ENCODE results near the gene PGLYRP2.

The PGLYRP2 gene

GRCh38 chr19:15449620-15450527, 29.4 kb downstream of the PGLYRP2 start, which contains the start of gene WIZ:
Gene WIZ (minus strand): TSS chr19:15449956. CDS start chr19:15448307, 1,649 bp downstream.
- Histone ChIP-seq H3K4me3 (ENCODE audit: low read length, poor library complexity, severe bottlenecking) (no peak within 1 kb of the TSS), H2AFZ (ENCODE audit: low read length) (no peak within 1 kb of the TSS), H3K9me2 (replicated peaks; ENCODE audit: low read depth, low read length) (no peaks in the 10 kb centered on the region), H3K9ac (ENCODE audit: low read depth, low read length, poor library complexity, severe bottlenecking) (no peak within 1 kb of the TSS), H3F3A (ENCODE audit: low read depth) (peaks cover 14% of the 10 kb centered on the region; the same call in 1 of the 2 replicates), H3K9me3 (ENCODE audit: insufficient read depth, low read depth, low read length) (no peaks in the 10 kb centered on the region), H3K4me1 (ENCODE audit: insufficient read depth, low read length, poor library complexity, severe bottlenecking) (no peaks in the 10 kb centered on the region), H3K4me2 (ENCODE audit: low read depth, low read length, poor library complexity, severe bottlenecking) (no peak within 1 kb of the TSS), H3K79me2 (ENCODE audit: insufficient read depth, low read length) (no peaks in the 10 kb centered on the region), H4K20me1 (ENCODE audit: insufficient read depth, low read length, poor library complexity, severe bottlenecking) (no peaks in the 10 kb centered on the region), H3K36me3 (ENCODE audit: insufficient read depth, low read length) (no peaks in the 10 kb centered on the region; the same call in 1 of the 2 replicates), H3K27me3 (ENCODE audit: insufficient read depth, low read length, poor library complexity, severe bottlenecking) (no peaks in the 10 kb centered on the region)
- TF ChIP-seq EZH2phosphoT487 (IDR thresholded peaks at IDR 0.05; ENCODE audit: borderline replicate concordance) (no peak), CTCF (conservative IDR thresholded peaks at IDR 0.05; ENCODE audit: low read length) (no peak)

GRCh38 chr19:15448778-15449619, 30.3 kb downstream of the PGLYRP2 start:
- Histone ChIP-seq H3F3A (ENCODE audit: low read depth) (peaks cover 14% of the 10 kb centered on the region; the same call in 1 of the 2 replicates), H3K27me3 (ENCODE audit: insufficient read depth, low read length, poor library complexity, severe bottlenecking) (no peaks in the 10 kb centered on the region), H3K9ac (ENCODE audit: low read depth, low read length, poor library complexity, severe bottlenecking) (no peak overlapping the region), H3K9me2 (replicated peaks; ENCODE audit: low read depth, low read length) (no peaks in the 10 kb centered on the region), H4K20me1 (ENCODE audit: insufficient read depth, low read length, poor library complexity, severe bottlenecking) (no peaks in the 10 kb centered on the region), H3K4me1 (ENCODE audit: insufficient read depth, low read length, poor library complexity, severe bottlenecking) (no peaks in the 10 kb centered on the region), H3K4me3 (ENCODE audit: low read length, poor library complexity, severe bottlenecking) (no peak overlapping the region), H2AFZ (ENCODE audit: low read length) (no peak overlapping the region), H3K79me2 (ENCODE audit: insufficient read depth, low read length) (no peaks in the 10 kb centered on the region), H3K9me3 (ENCODE audit: insufficient read depth, low read depth, low read length) (no peaks in the 10 kb centered on the region), H3K36me3 (ENCODE audit: insufficient read depth, low read length) (no peaks in the 10 kb centered on the region; the same call in 1 of the 2 replicates), H3K4me2 (ENCODE audit: low read depth, low read length, poor library complexity, severe bottlenecking) (no peak overlapping the region)
- TF ChIP-seq EZH2phosphoT487 (IDR thresholded peaks at IDR 0.05; ENCODE audit: borderline replicate concordance): no peak
- TF ChIP-seq CTCF (conservative IDR thresholded peaks at IDR 0.05; ENCODE audit: low read length): no peak

- Histone ChIP-seq H3K4me3 (ENCODE audit: low read length, poor library complexity, severe bottlenecking) (no peak overlapping the region), H3K9me3 (ENCODE audit: insufficient read depth, low read depth, low read length) (no peaks in the 10 kb centered on the region), H3K4me1 (ENCODE audit: insufficient read depth, low read length, poor library complexity, severe bottlenecking) (no peaks in the 10 kb centered on the region), H2AFZ (ENCODE audit: low read length) (no peak overlapping the region), H3F3A (ENCODE audit: low read depth) (peaks cover 14% of the 10 kb centered on the region; the same call in 1 of the 2 replicates), H3K36me3 (ENCODE audit: insufficient read depth, low read length) (no peaks in the 10 kb centered on the region; the same call in 1 of the 2 replicates), H3K9me2 (replicated peaks; ENCODE audit: low read depth, low read length) (no peaks in the 10 kb centered on the region), H3K9ac (ENCODE audit: low read depth, low read length, poor library complexity, severe bottlenecking) (no peak overlapping the region), H4K20me1 (ENCODE audit: insufficient read depth, low read length, poor library complexity, severe bottlenecking) (no peaks in the 10 kb centered on the region), H3K4me2 (ENCODE audit: low read depth, low read length, poor library complexity, severe bottlenecking) (no peak overlapping the region), H3K79me2 (ENCODE audit: insufficient read depth, low read length) (no peaks in the 10 kb centered on the region), H3K27me3 (ENCODE audit: insufficient read depth, low read length, poor library complexity, severe bottlenecking) (no peaks in the 10 kb centered on the region)
- no peak for TF ChIP-seq CTCF (conservative IDR thresholded peaks at IDR 0.05; ENCODE audit: low read length)
- TF ChIP-seq EZH2phosphoT487 (IDR thresholded peaks at IDR 0.05; ENCODE audit: borderline replicate concordance): no peak
Measured at GRCh38 chr19:15448044-15448777, 31.1 kb downstream of the PGLYRP2 start.
